MM.1S (cell line): ENCODE measurements around the gene GLTPD2.

Experiments used
- DNase-seq: peaks from one replicate; pipeline ENCODE4 v3.0.0-alpha.2; 2015
- H2AFZ ChIP-seq: fragments of 300-600 bp; sonication (generic); 2 replicates; pipeline ENCODE4 v1.6.0; 2016; ENCODE audit warnings: antibody characterized with exemption, low read length
- H3F3A ChIP-seq: fragments of 300-600 bp; sonication (generic); 2 replicates; pipeline ENCODE4 v1.6.1; 2016; ENCODE audit warnings: mild to moderate bottlenecking, antibody characterized with exemption, low read length, moderate library complexity, mixed read lengths; ENCODE audit not compliant: insufficient read depth
- H3K27ac ChIP-seq: fragments of 300-600 bp; sonication (generic); 2 replicates; pipeline ENCODE4 v1.5.1; 2016; ENCODE audit warnings: mild to moderate bottlenecking, low read length
- H3K27me3 ChIP-seq: fragments of 300-600 bp; sonication (generic); replicated peaks from 2 replicates; pipeline ENCODE4 v1.6.0; 2016; ENCODE audit warnings: low read length; ENCODE audit not compliant: insufficient read depth
- H3K36me3 ChIP-seq: fragments of 300-600 bp; sonication (generic); replicated peaks from 2 replicates; pipeline ENCODE4 v1.6.1; 2016; ENCODE audit warnings: mild to moderate bottlenecking, low read length, mixed read lengths; ENCODE audit not compliant: insufficient read depth
- H3K4me1 ChIP-seq: fragments of 300-600 bp; sonication (generic); 2 replicates; pipeline ENCODE4 v1.6.1; 2016; ENCODE audit warnings: low read length, mixed read lengths
- H3K4me2 ChIP-seq: fragments of 300-600 bp; sonication (generic); 2 replicates; pipeline ENCODE4 v1.6.0; 2016; ENCODE audit warnings: low read depth, low read length
- H3K4me3 ChIP-seq: fragments of 300-600 bp; sonication (generic); 2 replicates; pipeline ENCODE4 v1.5.1; 2016; ENCODE audit warnings: low read length, mixed read lengths
- H3K79me2 ChIP-seq: fragments of 300-600 bp; sonication (generic); 2 replicates; pipeline ENCODE4 v1.6.1; 2016; ENCODE audit warnings: mixed run types, low read length, mixed read lengths
- H3K9ac ChIP-seq: fragments of 300-600 bp; sonication (generic); 2 replicates; pipeline ENCODE4 v1.6.1; 2016; ENCODE audit warnings: low read length, mixed read lengths
- H3K9me2 ChIP-seq: fragments of 300-600 bp; sonication (generic); replicated peaks from 2 replicates; pipeline ENCODE4 v1.6.1; 2016; ENCODE audit warnings: mild to moderate bottlenecking, low read length, mixed read lengths; ENCODE audit not compliant: insufficient read depth
- H3K9me3 ChIP-seq: fragments of 300-600 bp; sonication (generic); replicated peaks from 2 replicates; pipeline ENCODE4 v1.6.1; 2016; ENCODE audit warnings: mild to moderate bottlenecking, low read length, mixed read lengths; ENCODE audit not compliant: insufficient read depth
- H4K20me1 ChIP-seq: fragments of 300-600 bp; sonication (generic); 2 replicates; pipeline ENCODE4 v1.6.1; 2016; ENCODE audit warnings: mild to moderate bottlenecking, low read length, moderate library complexity, mixed read lengths; ENCODE audit not compliant: insufficient read depth
- CTCF ChIP-seq: fragments of 300-600 bp; sonication (generic); IDR thresholded peaks from 2 replicates; pipeline ENCODE4 v1.5.1; 2016; ENCODE audit warnings: antibody characterized with exemption, low read length, mixed read lengths
- EZH2 ChIP-seq: fragments of 300-600 bp; sonication (generic); optimal IDR thresholded peaks from 2 replicates; pipeline ENCODE3; 2017; ENCODE audit warnings: low read depth, mild to moderate bottlenecking, antibody characterized with exemption, low read length, mixed read lengths
- EZH2phosphoT487 ChIP-seq: fragments of 300-600 bp; sonication (generic); IDR thresholded peaks from 2 replicates; pipeline ENCODE4 v1.6.1; 2018; ENCODE audit warnings: antibody characterized with exemption, low read length

Gene GLTPD2

GRCh38 chr17:4812690-4813089 lies 23.9 kb downstream of the GLTPD2 start:
- Histone ChIP-seq H3K79me2 (no peaks in the 10 kb centered on the region), H3F3A (no peaks in the 10 kb centered on the region), H3K9me3 (no peaks in the 10 kb centered on the region), H3K4me1 (no peaks in the 10 kb centered on the region), H3K27ac (no peak overlapping the region), H3K27me3 (no peaks in the 10 kb centered on the region), H3K36me3 (no peaks in the 10 kb centered on the region), H2AFZ (no peak overlapping the region), H3K9ac (no peak overlapping the region), H3K9me2 (no peaks in the 10 kb centered on the region), H4K20me1 (no peaks in the 10 kb centered on the region), H3K4me2 (no peak overlapping the region), H3K4me3 (no peak overlapping the region)
- no peak for TF ChIP-seq CTCF
- TF ChIP-seq EZH2, result no peak
- no peak for TF ChIP-seq EZH2phosphoT487
- DNase-seq, result no peak

GRCh38 chr17:4815043-4815675 lies 26.4 kb downstream of the GLTPD2 start:
- H3K9me2 ChIP-seq, result no peaks in the 10 kb centered on the region
- no peak for DNase-seq
- TF ChIP-seq EZH2 (no peak), EZH2phosphoT487 (no peak), CTCF (no peak)
- H4K20me1 ChIP-seq, result no peaks in the 10 kb centered on the region
- H3K4me2 ChIP-seq, result no peak overlapping the region
- no peak overlapping the region for H2AFZ ChIP-seq
- no peak overlapping the region for H3K9ac ChIP-seq
- no peaks in the 10 kb centered on the region for H3K9me3 ChIP-seq
- no peak overlapping the region for H3K27ac ChIP-seq
- no peaks in the 10 kb centered on the region for H3K36me3 ChIP-seq
- H3K79me2 ChIP-seq, result no peaks in the 10 kb centered on the region
- no peaks in the 10 kb centered on the region for H3K27me3 ChIP-seq
- H3K4me1 ChIP-seq, result no peaks in the 10 kb centered on the region
- no peak overlapping the region for H3K4me3 ChIP-seq
- no peaks in the 10 kb centered on the region for H3F3A ChIP-seq

GRCh38 chr17:4816826-4817225 lies 28.1 kb downstream of the GLTPD2 start:
- H3K27me3 ChIP-seq, result no peaks in the 10 kb centered on the region
- DNase-seq, result no peak
- no peaks in the 10 kb centered on the region for H3K36me3 ChIP-seq
- no peak overlapping the region for H2AFZ ChIP-seq
- no peaks in the 10 kb centered on the region for H3F3A ChIP-seq
- no peaks in the 10 kb centered on the region for H4K20me1 ChIP-seq
- no peaks in the 10 kb centered on the region for H3K9me2 ChIP-seq
- H3K27ac ChIP-seq, result no peak overlapping the region
- no peaks in the 10 kb centered on the region for H3K79me2 ChIP-seq
- no peak overlapping the region for H3K9ac ChIP-seq
- TF ChIP-seq EZH2phosphoT487 (no peak), EZH2 (no peak), CTCF (no peak)
- H3K4me3 ChIP-seq, result no peak overlapping the region
- H3K4me1 ChIP-seq, result no peaks in the 10 kb centered on the region
- no peaks in the 10 kb centered on the region for H3K9me3 ChIP-seq
- H3K4me2 ChIP-seq, result no peak overlapping the region
